Fibroblast of lung (primary cell): ENCODE data around the gene GLOD5.

ENCODE experiments used
- CTCF ChIP-seq, 2 donors: IDR thresholded peaks in 1 of 2; conservative IDR thresholded peaks in 1 of 2; 1 replicate in 1 of 2; 2 replicates in 1 of 2; pipeline ENCODE4 v1.5.1; 2011 to 2012; ENCODE audit warnings: low read length in 2 of 2, control low read depth in 1 of 2, inconsistent platforms in 1 of 2, low read depth in 1 of 2, mild to moderate bottlenecking in 1 of 2
- EZH2 ChIP-seq: IDR thresholded peaks from 2 replicates; pipeline ENCODE4 v1.5.1; 2012; ENCODE audit warnings: low read length, control low read depth, mild to moderate bottlenecking; ENCODE audit errors: missing control alignments

GRCh38 chrX:48786825-48787504 is 25.4 kb downstream of the GLOD5 start:
- no peak for TF ChIP-seq CTCF (conservative IDR thresholded peaks at IDR 0.05 in 1 of 2, IDR thresholded peaks at IDR 0.05 in 1 of 2; ENCODE audit: low read depth in 1 of 2, low read length in 2 of 2)
- TF ChIP-seq EZH2, result no peak
